DOHH2 (cell line): Measurements from ENCODE around the gene FKBP7.
"Not testable (repeated sequence)": the region's sequence is repeated elsewhere in the genome, so short reads cannot be mapped to it uniquely, and the experiment has no call there.

Experiments used
- CTCF ChIP-seq: fragments of 200-600 bp; sonication (generic); IDR thresholded peaks from one replicate; pipeline ENCODE4 v1.5.1; 2014; ENCODE audit warnings: antibody characterized with exemption, mild to moderate bottlenecking, low read depth, low read length; ENCODE audit not compliant: poor library complexity, severe bottlenecking
- EZH2phosphoT487 ChIP-seq: fragments of 200-600 bp; sonication (generic); IDR thresholded peaks from 2 replicates; pipeline ENCODE4 v1.6.1; 2017; ENCODE audit warnings: borderline replicate concordance, mild to moderate bottlenecking, antibody characterized with exemption, low read length, moderate library complexity, mixed read lengths

GRCh38 chr2:178525460-178525859 is 47.1 kb upstream of the FKBP7 start:
- not testable (repeated sequence) for TF ChIP-seq CTCF, EZH2phosphoT487
